Duodenal mucosa (tissue), 2 donors: Measurements from ENCODE around the gene DMD.
"Not testable (repeated sequence)": the region's sequence is repeated elsewhere in the genome, so short reads cannot be mapped to it uniquely, and the experiment has no call there.

ENCODE experiments used
- H3K27ac ChIP-seq: one replicate; pipeline ENCODE4 v1.7.0; 2013; ENCODE audit warnings: low read depth, low read length
- H3K27me3 ChIP-seq, 2 donors: one replicate each; pipeline ENCODE4 v1.7.0; 2013; ENCODE audit warnings: low read length in 2 of 2, control low read depth in 1 of 2; ENCODE audit not compliant: insufficient read depth in 2 of 2, control insufficient read depth in 1 of 2
- H3K36me3 ChIP-seq, 2 donors: one replicate each; pipeline ENCODE4 v1.7.0; 2013; ENCODE audit warnings: low read length in 2 of 2, control low read depth in 1 of 2; ENCODE audit not compliant: insufficient read depth in 2 of 2, control insufficient read depth in 1 of 2
- H3K4me1 ChIP-seq, 2 donors: one replicate each; pipeline ENCODE4 v1.7.0; 2013; ENCODE audit warnings: low read length in 2 of 2, control low read depth in 1 of 2; ENCODE audit not compliant: insufficient read depth in 2 of 2, control insufficient read depth in 1 of 2
- H3K4me3 ChIP-seq, 2 donors: one replicate each; pipeline ENCODE4 v1.7.0; 2013; ENCODE audit warnings: low read length in 2 of 2, low read depth in 1 of 2
- H3K9ac ChIP-seq, 2 donors: one replicate each; pipeline ENCODE4 v1.7.0; 2013; ENCODE audit warnings: low read length in 2 of 2, low read depth in 1 of 2
- H3K9me3 ChIP-seq, 2 donors: one replicate each; pipeline ENCODE4 v1.7.0; 2013; ENCODE audit warnings: low read length in 2 of 2, control low read depth in 1 of 2; ENCODE audit not compliant: control insufficient read depth in 1 of 2

Gene DMD

DNA sequence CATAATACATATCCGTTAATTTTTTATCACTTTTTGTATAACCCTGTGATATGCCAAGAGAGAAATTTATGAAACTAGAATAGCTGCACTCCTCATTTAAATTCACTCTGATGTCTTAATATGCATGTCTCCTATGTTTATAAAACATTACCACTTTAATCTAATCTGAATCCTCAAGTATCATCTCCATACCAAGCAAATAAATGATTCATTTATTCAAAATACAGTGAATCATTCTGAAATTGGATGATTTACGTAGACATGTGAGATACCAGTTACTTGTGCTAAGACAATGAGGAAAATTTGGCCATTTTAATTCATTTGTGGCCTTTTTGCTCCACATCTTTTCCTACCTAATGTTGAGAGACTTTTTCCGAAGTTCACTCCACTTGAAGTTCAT lies 1704.4 kb downstream of the DMD start:
- Histone ChIP-seq H3K4me3 (no peak overlapping the region), H3K9ac (no peak overlapping the region), H3K36me3 (no peaks in the 10 kb centered on the region), H3K27me3 (no peaks in the 10 kb centered on the region), H3K4me1 (no peaks in the 10 kb centered on the region), H3K9me3 (no peaks in the 10 kb centered on the region), H3K27ac (no peak overlapping the region)

- no peak overlapping the region for H3K9ac ChIP-seq
- H3K4me3 ChIP-seq = no peak overlapping the region
- no peaks in the 10 kb centered on the region for H3K27me3 ChIP-seq
- H3K36me3 ChIP-seq = no peaks in the 10 kb centered on the region
- H3K9me3 ChIP-seq = no peaks in the 10 kb centered on the region
- no peaks in the 10 kb centered on the region for H3K4me1 ChIP-seq
- no peak overlapping the region for H3K27ac ChIP-seq
These were observed 1705.0 kb downstream of the DMD start for GRCh38 chrX:31506360-31506759.

- no peaks in the 10 kb centered on the region for H3K27me3 ChIP-seq
- no peaks in the 10 kb centered on the region for H3K36me3 ChIP-seq
- no peaks in the 10 kb centered on the region for H3K4me1 ChIP-seq
- H3K9me3 ChIP-seq = no peaks in the 10 kb centered on the region
- no peak overlapping the region for H3K9ac ChIP-seq
- no peak overlapping the region for H3K27ac ChIP-seq
- no peak overlapping the region for H3K4me3 ChIP-seq
These were observed 1710.4 kb downstream of the DMD start for GRCh38 chrX:31500921-31501320.

DNA sequence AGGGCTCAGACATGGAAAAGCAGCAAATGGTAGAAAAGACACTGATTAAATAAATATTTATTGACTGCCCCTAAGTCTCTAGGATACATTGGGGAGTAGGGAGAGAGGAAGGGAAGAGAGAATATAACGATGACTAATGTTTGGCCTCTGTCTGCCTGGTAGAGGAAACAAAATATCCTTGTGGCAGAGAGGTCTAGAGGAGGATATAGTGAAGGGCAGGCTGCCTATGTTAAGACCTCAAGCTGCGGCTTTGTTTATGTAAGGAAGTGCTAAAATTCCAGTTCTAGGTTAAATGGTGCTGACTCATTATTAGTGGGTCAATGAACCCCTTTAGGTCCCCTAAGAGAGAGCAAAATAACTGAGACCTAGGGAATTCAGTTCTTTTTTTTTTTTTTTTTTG lies 1712.2 kb downstream of the DMD start:
- Histone ChIP-seq H3K27ac (no peak overlapping the region), H3K9ac (no peak overlapping the region), H3K27me3 (no peaks in the 10 kb centered on the region), H3K4me1 (no peaks in the 10 kb centered on the region), H3K4me3 (no peak overlapping the region), H3K9me3 (no peaks in the 10 kb centered on the region), H3K36me3 (no peaks in the 10 kb centered on the region)

DNA sequence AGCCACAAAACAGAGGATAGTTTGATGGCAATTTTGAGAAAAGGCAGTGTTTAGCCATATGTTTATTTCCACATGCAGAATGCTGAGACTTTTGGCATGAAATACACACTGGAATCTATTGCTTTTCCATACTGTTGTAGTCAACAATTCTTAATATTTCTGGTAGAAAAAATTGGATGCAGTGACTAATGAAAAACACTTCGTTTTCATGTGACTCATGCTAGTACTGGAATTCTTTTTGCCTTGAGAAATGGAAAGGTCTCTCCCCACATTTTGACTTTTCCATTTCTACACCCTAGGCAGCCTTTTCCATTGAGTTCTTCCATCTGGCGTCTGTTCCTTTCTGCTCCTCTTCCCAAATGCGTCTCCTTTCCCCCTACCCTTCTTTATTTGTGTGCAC lies 1714.3 kb downstream of the DMD start:
- Histone ChIP-seq H3K36me3 (no peaks in the 10 kb centered on the region), H3K9me3 (no peaks in the 10 kb centered on the region), H3K27ac (no peak overlapping the region), H3K4me1 (no peaks in the 10 kb centered on the region), H3K4me3 (no peak overlapping the region), H3K9ac (no peak overlapping the region), H3K27me3 (no peaks in the 10 kb centered on the region)

DNA sequence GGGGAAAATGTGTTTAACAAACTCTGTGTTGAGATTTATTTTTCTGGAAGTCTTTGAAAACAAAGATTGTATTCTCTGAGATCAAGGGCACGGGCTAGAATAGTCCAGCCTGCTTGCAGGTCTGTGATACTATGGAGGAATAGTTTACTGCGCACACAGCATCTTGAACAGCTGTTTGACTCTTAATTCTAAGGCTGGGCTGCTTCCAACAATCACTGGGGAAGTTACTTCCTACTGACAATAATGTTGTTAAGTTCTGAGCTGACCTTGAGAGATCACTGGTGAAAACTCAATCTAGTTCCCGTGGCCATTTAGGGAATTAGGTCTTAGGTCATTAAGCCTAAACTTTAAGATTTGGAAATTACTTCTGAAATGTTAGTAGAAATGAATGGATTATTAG lies 1723.4 kb downstream of the DMD start:
- no peaks in the 10 kb centered on the region for H3K36me3 ChIP-seq
- no peak overlapping the region for H3K9ac ChIP-seq
- H3K27ac ChIP-seq = no peak overlapping the region
- H3K4me1 ChIP-seq = no peaks in the 10 kb centered on the region
- no peak overlapping the region for H3K4me3 ChIP-seq
- H3K9me3 ChIP-seq = no peaks in the 10 kb centered on the region
- H3K27me3 ChIP-seq = no peaks in the 10 kb centered on the region

- Histone ChIP-seq H3K9ac (no peak overlapping the region), H3K4me3 (no peak overlapping the region), H3K27me3 (no peaks in the 10 kb centered on the region), H3K4me1 (no peaks in the 10 kb centered on the region), H3K36me3 (no peaks in the 10 kb centered on the region), H3K9me3 (no peaks in the 10 kb centered on the region), H3K27ac (no peak overlapping the region)
These were observed 1728.0 kb downstream of the DMD start for GRCh38 chrX:31483336-31483735.

DNA sequence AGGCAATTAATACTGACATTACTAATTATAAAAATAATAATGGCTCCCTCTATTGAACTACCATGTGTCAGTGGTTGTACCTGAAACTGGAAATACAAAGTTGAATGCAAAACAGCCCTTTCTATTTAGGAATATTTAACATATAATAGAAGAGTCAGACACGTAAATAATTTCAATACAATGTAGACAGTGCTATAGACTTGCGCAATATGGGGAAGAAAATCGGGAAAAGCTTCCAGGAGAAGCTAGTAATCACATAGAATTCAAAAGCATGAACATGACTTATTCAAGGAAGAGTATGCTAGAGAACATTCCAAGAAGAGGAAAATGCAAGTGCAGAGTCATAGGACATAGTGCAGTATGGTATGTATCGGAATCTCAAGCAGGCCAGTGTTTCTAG lies 1730.7 kb downstream of the DMD start:
- no peaks in the 10 kb centered on the region for H3K9me3 ChIP-seq
- no peaks in the 10 kb centered on the region for H3K27me3 ChIP-seq
- no peak overlapping the region for H3K27ac ChIP-seq

GRCh38 chrX:31471229-31471628 lies 1740.1 kb downstream of the DMD start:
- Histone ChIP-seq H3K9me3 (no peaks in the 10 kb centered on the region), H3K9ac (no peak overlapping the region), H3K27ac (no peak overlapping the region), H3K4me3 (no peak overlapping the region), H3K27me3 (no peaks in the 10 kb centered on the region), H3K4me1 (no peaks in the 10 kb centered on the region), H3K36me3 (no peaks in the 10 kb centered on the region)

More for the DNA sequence above, 1730.7 kb downstream of the DMD start:
- Histone ChIP-seq H3K4me3 (no peak overlapping the region), H3K4me1 (no peaks in the 10 kb centered on the region), H3K9ac (no peak overlapping the region), H3K36me3 (no peaks in the 10 kb centered on the region)

- H3K4me1 ChIP-seq, H3K4me3 ChIP-seq, H3K9ac ChIP-seq, H3K27ac ChIP-seq, H3K36me3 ChIP-seq, H3K9me3 ChIP-seq, H3K27me3 ChIP-seq: not testable (repeated sequence)
These were observed 1740.6 kb downstream of the DMD start for GRCh38 chrX:31470753-31471152.

DNA sequence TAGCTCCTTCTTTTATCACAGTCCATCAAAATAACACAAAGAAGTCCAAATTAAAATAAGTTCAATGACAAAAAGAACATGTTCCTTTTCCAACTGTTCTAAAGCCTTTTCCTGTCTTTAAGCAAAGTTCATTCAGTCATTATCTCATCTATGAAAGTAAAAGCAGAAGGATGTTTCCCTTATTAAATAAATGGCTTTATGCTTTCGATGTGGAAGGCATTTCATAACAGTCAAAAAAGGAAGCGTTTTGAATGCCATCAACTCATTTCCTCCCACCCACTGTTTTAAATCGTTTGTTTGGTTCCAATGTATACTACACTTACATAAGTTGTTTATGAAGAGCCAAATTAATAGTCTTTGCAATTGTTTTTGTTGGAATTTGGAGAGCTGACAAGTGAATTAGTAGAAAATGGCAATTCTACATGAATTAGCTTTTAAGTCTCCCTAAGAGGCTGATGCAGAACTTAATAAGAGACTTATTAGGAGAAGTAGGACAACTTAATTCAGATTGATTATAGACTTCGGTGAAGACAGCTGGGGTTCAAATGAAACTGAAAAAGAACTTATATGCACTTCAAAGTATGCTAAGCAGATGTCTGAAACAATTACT lies 1746.9 kb downstream of the DMD start:
- H3K27me3 ChIP-seq = no peaks in the 10 kb centered on the region
- H3K27ac ChIP-seq = no peak overlapping the region
- no peaks in the 10 kb centered on the region for H3K36me3 ChIP-seq
- H3K9me3 ChIP-seq = no peaks in the 10 kb centered on the region
- no peak overlapping the region for H3K9ac ChIP-seq
- no peak overlapping the region for H3K4me3 ChIP-seq
- H3K4me1 ChIP-seq = no peaks in the 10 kb centered on the region
